ENCODE results near the gene THOC5.

GRCh38 chr22:29519996-29520395, 33.6 kb downstream of the THOC5 start:
- TF ChIP-seq CTCF (IDR thresholded peaks at IDR 0.05): no peak
- no peak for TF ChIP-seq POLR2A (IDR thresholded peaks at IDR 0.05)
